Lung (tissue), 12 donors: ENCODE data around the gene SELPLG. TPM values are rescaled to one million over a fixed set of nuclear protein-coding genes. Genes with fewer than 3 reads are reported as not detected.

Experiments
- ATAC-seq: fragments of 200-7000 bp; cut with Tn5 transposase; one replicate; pipeline ENCODE4 v1.9.1; 2020; ENCODE audit warnings: moderate number of reproducible peaks; ENCODE audit not compliant: insufficient read depth, low FRiP score
- DNase-seq, 3 donors: peaks; one replicate each; pipeline ENCODE4 v3.0.0-alpha.2; 2013 to 2017
- H3K27ac ChIP-seq, 2 donors: one replicate each; pipeline ENCODE4 v1.5.1; 2013; ENCODE audit warnings: mild to moderate bottlenecking in 2 of 2, moderate library complexity in 2 of 2, control low read depth in 1 of 2, inconsistent platforms in 1 of 2, low read depth in 1 of 2, low read length in 1 of 2
- H3K27me3 ChIP-seq, 3 donors: one replicate each; pipeline ENCODE4 v1.5.1; 2013; ENCODE audit warnings: low read length in 2 of 3; ENCODE audit not compliant: control insufficient read depth in 3 of 3, insufficient read depth in 3 of 3
- H3K36me3 ChIP-seq, 4 donors: one replicate each; pipeline ENCODE4 v1.5.1; 2013; ENCODE audit warnings: low read length in 4 of 4, mild to moderate bottlenecking in 1 of 4, moderate library complexity in 1 of 4; ENCODE audit not compliant: control insufficient read depth in 4 of 4, insufficient read depth in 4 of 4
- H3K4me1 ChIP-seq, 5 donors: one replicate each; pipeline ENCODE4 v1.5.1; 2013; ENCODE audit warnings: low read length in 5 of 5, mild to moderate bottlenecking in 2 of 5, moderate library complexity in 1 of 5; ENCODE audit not compliant: control insufficient read depth in 5 of 5, insufficient read depth in 5 of 5
- H3K4me3 ChIP-seq: one replicate; pipeline ENCODE4 v1.5.1; 2013; ENCODE audit warnings: mild to moderate bottlenecking, control low read depth, moderate library complexity
- H3K9ac ChIP-seq, 2 donors: one replicate each; pipeline ENCODE4 v1.5.1; 2013; ENCODE audit warnings: low read length in 2 of 2, control low read depth in 1 of 2; ENCODE audit not compliant: insufficient read depth in 1 of 2
- H3K9me3 ChIP-seq, 4 donors: one replicate each; pipeline ENCODE4 v1.5.1; 2013; ENCODE audit warnings: low read length in 3 of 4, mild to moderate bottlenecking in 1 of 4, moderate library complexity in 1 of 4; ENCODE audit not compliant: control insufficient read depth in 4 of 4, insufficient read depth in 3 of 4
- WGBS, 2 donors: extraction: QIAGEN DNeasy Blood & Tissue Kit; methylation state at CpG; one replicate each; pipeline ENCODE4 v1.1.7; 2013; 5-methylcytosine and 5-hydroxymethylcytosine counted together
- polyA plus RNA-seq, 2 donors: library from polyadenylated mRNA; stranded (reverse); fragments of 200-250 nt; gene quantifications; one replicate each; pipeline ENCODE4 v1.2.1, GENCODE V29; 2013
- total RNA-seq, 2 donors: library from RNA; depleted of rRNA in 1 of 2; stranded (reverse); fragments of >200 nt in 1 of 2; gene quantifications; one replicate each; pipeline ENCODE4 v1.2.1, GENCODE V29; 2014 to 2021
- TF ChIP-seq, protein P1 (sequence below): IDR thresholded peaks from 2 replicates; pipeline ENCODE4 v1.5.1; 2012; ENCODE audit warnings: mild to moderate bottlenecking; ENCODE audit errors: control extremely low read depth, extremely low read depth
- donor health status: control.
- donor health status: control.
- donor health status: Bipolar disorder and iron deficiency.
- donor health status: healthy.
- donor health status: DM: yes; HTN: yes; CAD: no.

The SELPLG gene
- total and polyA plus RNA-seq, 4 donors: 11.3 to 97.0 (median 30.5) TPM

- 90 to 93% methylated on average over 9 of the region's 9 CpGs for WGBS, 2 donors
- no peaks in the 10 kb centered on the region for H3K27me3 ChIP-seq
- H3K4me3 ChIP-seq: no peak overlapping the region
- H3K27ac ChIP-seq: peak overlapping the region in 1 of 2 donors; percentile 78
- H3K9me3 ChIP-seq: no peaks in the 10 kb centered on the region
- TF ChIP-seq, protein P1, sequence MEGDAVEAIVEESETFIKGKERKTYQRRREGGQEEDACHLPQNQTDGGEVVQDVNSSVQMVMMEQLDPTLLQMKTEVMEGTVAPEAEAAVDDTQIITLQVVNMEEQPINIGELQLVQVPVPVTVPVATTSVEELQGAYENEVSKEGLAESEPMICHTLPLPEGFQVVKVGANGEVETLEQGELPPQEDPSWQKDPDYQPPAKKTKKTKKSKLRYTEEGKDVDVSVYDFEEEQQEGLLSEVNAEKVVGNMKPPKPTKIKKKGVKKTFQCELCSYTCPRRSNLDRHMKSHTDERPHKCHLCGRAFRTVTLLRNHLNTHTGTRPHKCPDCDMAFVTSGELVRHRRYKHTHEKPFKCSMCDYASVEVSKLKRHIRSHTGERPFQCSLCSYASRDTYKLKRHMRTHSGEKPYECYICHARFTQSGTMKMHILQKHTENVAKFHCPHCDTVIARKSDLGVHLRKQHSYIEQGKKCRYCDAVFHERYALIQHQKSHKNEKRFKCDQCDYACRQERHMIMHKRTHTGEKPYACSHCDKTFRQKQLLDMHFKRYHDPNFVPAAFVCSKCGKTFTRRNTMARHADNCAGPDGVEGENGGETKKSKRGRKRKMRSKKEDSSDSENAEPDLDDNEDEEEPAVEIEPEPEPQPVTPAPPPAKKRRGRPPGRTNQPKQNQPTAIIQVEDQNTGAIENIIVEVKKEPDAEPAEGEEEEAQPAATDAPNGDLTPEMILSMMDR: no peak
- no peak for ATAC-seq
- peaks cover 13 to 42% (median 25%) of the 10 kb centered on the region in 5 donors for H3K4me1 ChIP-seq
- H3K9ac ChIP-seq: no peak overlapping the region
- DNase-seq: no peak
- peaks cover 10 to 34% (median 29%) of the 10 kb centered on the region in 4 donors for H3K36me3 ChIP-seq
Observed at GRCh38 chr12:108648371-108648770, 14.7 kb upstream of the SELPLG start.

- Histone ChIP-seq H3K9me3 (no peaks in the 10 kb centered on the region), H3K27ac (peak overlapping the region; percentile 15 to 78), H3K4me3 (no peak overlapping the region), H3K4me1 (peaks cover 10 to 49% (median 28%) of the 10 kb centered on the region in 5 donors), H3K36me3 (peaks cover 10 to 34% (median 29%) of the 10 kb centered on the region in 4 donors), H3K27me3 (no peaks in the 10 kb centered on the region), H3K9ac (peak overlapping the region in 1 of 2 donors; percentile 33)
- TF ChIP-seq, protein P1: no peak
- no peak for DNase-seq
- 79 to 90% methylated on average over 11 of the region's 11 CpGs for WGBS, 2 donors
- ATAC-seq: no peak
Observed at GRCh38 chr12:108647585-108648287, 14.0 kb upstream of the SELPLG start.

DNA sequence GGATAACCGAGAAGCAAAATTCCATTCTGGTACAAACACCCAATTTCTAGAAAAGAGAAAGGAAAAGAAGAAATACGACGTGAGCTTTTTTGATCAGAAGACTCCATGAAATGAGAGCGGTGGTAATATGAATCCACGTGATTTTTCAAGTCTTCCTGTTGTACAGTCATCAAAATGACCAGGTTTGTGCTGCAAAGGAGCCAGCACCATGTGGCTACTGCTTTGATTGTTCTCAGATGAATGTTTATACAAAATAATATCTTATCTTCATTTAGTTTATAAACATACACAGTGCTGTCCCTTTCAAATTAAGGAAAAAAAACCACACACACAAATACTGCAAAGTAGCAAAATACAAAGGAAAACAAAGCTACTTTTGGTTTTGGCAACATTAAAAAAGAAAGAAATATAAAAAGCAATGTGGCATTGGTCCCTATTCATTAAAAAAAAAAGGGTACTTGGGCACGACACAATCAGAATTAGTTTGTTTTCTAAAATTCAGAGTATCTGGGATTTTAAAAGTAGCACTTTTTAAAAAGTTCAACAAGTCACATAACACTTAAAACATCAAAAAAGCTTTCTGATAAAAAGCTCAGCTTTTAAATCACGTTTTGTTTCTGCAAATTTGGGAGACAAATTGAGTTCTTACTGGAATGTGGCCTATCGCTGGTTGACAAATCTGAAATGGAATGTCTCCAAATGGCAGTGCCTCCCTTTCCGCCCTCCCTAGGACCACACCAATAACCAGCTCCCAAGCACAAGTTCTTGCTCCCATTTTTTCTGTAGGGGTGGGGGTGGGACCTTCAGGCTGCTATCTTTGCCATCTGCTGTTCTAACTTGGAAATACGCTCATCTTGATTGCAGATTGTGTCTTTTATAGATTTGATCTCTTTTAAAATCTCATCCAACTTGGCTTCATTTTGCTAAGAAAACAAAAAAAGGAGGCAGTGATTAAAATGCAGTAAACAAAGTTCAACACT, 13.2 kb upstream of the SELPLG start:
- Histone ChIP-seq H3K9me3 (no peaks in the 10 kb centered on the region), H3K36me3 (peaks cover 10 to 29% (median 26%) of the 10 kb centered on the region in 4 donors), H3K9ac (peak overlapping the region in 1 of 2 donors; percentile 33), H3K4me1 (peaks cover 10 to 57% (median 35%) of the 10 kb centered on the region in 5 donors), H3K4me3 (no peak overlapping the region), H3K27ac (no peak overlapping the region), H3K27me3 (no peaks in the 10 kb centered on the region)
- 51 to 54% methylated on average over 10 of the region's 10 CpGs for WGBS, 2 donors
- DNase-seq (peak in 2 of 3 donors; percentile 72 to 74), ATAC-seq (no peak)
- TF ChIP-seq, protein P1: no peak
